HG02610 (cell line): ENCODE measurements around the gene PPL.
"Not testable (repeated sequence)": the region's sequence is repeated elsewhere in the genome, so short reads cannot be mapped to it uniquely, and the experiment has no call there.

Experiments used
- ATAC-seq: cut with Tn5 transposase; IDR thresholded peaks from one replicate; pipeline ENCODE4 v1.9.1; 2021; ENCODE audit warnings: mild to moderate bottlenecking, moderate library complexity; ENCODE audit not compliant: unreplicated experiment

The PPL gene

DNA sequence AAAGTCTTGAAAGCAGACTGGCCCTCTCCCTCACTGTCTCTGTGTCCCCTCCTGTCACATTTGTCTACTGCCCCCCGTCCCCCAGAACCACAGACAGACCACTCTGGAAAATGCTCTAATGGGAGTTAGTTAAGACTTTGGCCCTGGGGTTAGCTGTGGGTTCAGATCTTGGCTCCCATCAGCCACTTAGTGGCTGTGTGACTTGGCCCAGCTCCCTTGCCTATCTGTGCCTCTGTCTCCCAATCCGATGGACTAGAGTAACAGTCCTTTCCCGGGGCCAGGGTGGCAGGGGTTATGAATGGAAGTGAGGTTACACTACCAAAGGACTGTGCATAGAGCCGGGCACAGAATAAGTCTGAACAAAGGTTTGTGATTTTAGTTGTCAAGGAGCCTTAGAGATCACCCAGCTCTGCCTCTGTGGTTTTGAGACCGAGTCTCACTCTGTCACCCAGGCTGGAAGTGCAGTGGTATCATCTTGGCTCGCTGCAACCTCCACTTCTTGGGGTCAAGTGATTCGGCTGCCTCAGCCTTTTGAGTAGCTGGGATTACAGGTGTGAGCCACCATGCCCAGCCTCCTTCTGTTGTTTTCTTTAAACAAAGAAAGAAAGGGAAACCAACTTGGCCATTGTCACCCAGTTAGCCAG lies 23.7 kb downstream of the PPL start:
- no peak for ATAC-seq

- ATAC-seq, result no peak
Observed at GRCh38 chr16:4911970-4912386, 25.0 kb downstream of the PPL start.

DNA sequence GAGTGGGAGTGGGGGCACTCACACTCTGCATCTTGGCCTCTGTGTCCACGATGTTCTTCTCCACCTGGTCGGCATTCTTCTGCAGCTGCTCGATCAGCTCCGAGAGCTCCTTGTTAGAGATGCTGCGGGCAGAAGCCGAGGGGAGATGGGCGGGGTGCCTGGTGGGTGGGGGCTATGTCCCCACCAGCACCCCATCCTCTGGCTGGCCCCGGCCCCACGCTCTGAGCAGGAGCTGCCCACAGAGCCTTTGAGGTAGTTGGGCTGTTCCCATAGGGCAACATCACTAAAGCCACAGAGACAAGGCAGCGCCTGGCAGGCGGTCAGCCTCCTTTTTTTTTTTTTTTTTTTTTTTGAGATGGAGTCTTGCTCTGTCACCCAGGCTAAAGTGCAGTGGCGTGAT lies 26.1 kb downstream of the PPL start:
- ATAC-seq, result no peak

- ATAC-seq, result no peak
Observed at GRCh38 chr16:4909825-4910224, 27.1 kb downstream of the PPL start.

- no peak for ATAC-seq
Observed at GRCh38 chr16:4908854-4909401, 28.0 kb downstream of the PPL start.

DNA sequence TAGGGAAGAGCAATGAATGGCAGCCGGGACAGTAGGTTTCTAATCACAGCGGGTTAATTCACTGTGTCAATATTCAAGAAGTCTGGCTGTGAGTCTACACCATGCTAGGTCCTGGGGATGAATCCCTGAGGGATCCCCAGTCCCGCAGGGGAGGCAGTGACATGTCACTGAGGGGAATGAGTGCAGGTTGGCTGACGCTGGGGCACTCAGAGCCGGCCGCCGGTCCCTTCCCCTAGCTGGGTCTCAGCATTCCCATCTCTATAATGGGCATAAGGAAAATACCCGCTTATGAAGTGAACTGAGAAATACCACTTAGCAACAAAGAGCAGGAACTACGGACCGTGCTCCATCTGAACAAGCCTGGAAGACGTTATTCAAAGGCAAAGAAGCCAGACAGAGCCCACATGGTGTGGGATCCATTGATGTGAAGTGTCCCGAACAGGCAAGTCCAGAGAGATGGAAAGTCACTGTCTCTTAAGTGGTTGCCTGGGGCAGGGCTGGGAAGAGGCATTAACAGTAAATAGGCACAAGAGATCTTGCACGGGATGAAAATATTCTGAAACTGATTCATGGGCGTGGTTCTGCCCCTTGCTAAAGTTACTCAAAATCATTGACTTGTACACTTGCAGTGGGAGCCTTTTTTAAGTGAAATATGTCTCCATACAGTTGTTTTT lies 31.9 kb downstream of the PPL start:
- no peak for ATAC-seq

GRCh38 chr16:4904108-4904941 lies 32.6 kb downstream of the PPL start:
- no peak for ATAC-seq

DNA sequence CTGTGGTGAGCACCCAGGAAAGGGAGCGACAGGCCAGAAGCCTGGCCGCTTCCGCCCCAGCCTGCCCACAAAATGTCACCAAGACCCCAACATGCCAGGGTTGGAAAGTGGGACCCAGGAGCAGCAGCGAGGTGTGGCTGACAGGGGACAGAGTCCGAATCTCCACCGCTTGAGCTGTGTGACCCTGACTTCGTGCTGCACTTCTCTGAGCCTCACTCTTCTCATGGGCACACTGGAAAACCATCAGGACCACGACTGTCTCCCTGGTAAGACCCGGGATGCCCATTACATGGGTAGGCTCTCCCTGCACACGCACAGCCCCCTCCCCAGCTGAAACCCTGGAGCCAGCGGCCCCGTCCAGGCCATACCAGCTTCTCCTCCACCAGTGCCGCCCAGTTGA lies 34.9 kb downstream of the PPL start:
- ATAC-seq, result no peak

- no peak for ATAC-seq
Observed at GRCh38 chr16:4900750-4901149, 36.2 kb downstream of the PPL start.

GRCh38 chr16:4900036-4900435 lies 36.9 kb downstream of the PPL start:
- no peak for ATAC-seq

DNA sequence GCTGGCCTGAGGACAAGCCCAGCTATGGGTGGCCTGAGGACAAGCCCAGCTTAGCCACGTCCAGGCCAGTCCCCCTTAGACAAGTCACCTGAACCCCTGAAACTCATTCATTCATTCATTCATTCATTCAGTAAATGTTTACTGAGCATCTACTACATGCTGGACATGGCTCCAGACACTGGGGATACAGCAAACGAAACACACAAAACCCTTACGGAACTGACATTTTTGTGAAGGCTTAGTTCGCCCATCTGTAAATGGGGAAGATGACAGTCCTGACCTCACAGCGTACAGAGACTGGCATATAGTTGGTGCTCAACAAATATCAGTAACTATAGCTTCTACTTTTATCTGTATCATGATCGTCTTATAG lies 37.5 kb downstream of the PPL start:
- no peak for ATAC-seq

- ATAC-seq, result no peak
Observed at GRCh38 chr16:4898811-4899473, 38.0 kb downstream of the PPL start.

- ATAC-seq, result no peak
Observed at GRCh38 chr16:4897328-4897727, 39.6 kb downstream of the PPL start.

GRCh38 chr16:4896761-4897160 lies 40.2 kb downstream of the PPL start:
- ATAC-seq, result not testable (repeated sequence)

GRCh38 chr16:4895366-4895765 lies 41.6 kb downstream of the PPL start:
- ATAC-seq, result no peak

DNA sequence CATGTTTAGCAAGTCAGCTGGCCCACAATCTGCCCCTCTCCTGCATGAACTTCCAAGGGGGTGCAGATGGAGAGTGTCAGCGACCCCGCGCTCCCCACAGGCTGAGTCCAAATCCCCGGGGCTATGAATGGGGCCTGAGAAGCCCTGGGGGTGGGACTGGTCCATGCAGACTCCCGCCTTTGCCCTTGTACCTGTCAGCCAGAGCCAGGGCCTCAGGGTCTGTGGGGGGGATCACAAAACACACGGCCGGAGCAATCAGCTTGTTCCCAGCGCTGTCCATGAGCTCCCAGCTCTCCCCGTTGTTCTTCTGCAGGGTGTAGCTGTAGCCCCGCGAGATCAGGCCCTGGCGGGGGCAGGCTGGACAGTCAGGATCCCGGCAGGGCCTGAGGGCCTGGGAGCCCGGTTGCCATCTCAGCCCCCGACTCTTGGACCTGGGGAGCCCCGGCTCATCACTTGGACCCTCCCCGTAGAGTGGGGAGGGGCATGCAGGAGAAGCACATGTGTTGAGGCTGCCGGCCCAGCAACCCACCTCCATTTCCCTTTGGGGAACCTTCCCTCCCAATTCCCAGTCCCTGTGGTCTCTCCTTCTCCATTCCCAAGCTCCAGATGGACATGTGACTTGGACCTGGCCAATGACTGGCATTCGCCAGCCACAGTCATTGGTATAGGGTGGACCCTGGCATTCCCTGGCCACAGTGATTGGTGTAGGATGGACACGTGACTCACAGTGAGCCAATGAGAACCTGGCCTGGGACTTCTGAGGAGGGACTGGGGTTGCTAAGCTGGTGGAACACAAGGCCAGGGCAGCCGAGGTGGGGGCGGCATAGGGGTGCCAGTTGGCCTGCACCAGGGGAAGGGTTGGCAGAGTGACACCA lies 42.4 kb downstream of the PPL start:
- no peak for ATAC-seq

DNA sequence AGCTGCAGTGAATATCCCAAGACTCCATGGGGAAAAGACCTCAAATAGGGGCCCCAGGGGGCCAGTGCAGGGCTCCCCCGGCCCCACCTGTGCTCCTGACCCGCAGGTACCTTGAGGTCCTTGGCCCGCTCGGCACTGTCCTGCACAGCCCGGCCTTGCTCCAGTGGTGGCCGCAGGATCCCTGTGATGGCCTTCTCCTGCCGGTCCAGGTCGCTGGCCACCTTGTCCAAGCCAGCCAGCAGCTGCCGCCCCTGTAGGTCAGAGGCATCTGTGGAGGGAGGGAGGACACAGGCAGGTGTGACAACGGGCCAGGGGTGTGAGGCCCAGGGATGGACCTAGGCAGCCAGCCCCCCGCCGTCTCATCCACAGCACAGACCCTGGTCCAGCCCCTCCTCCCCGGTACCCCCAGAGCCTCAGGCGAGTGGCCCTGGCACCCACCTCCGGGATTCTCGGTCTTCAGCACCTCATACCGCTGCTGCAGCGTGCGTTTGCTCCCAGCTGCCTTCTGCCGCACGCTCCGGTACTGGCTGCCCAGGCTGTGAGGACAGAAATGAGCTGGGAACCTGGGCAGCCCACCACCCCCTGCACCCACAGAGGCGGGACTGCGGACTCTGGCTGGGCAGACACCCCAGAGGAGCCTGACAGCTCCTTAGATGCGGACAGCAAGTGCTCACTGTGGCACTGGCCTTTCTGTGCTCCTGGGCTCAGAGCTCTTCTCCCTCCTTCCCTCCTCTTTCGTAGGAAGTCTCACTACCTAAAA lies 43.7 kb downstream of the PPL start:
- ATAC-seq, result no peak

GRCh38 chr16:4892361-4893102 lies 44.4 kb downstream of the PPL start:
- no peak for ATAC-seq

- ATAC-seq, result no peak
Observed at GRCh38 chr16:4891886-4892216, 45.1 kb downstream of the PPL start.
